Epithelial cell of esophagus (primary cell): ENCODE data around the gene PRDM16.

Experiments used
- DNase-seq: peaks from one replicate; pipeline ENCODE4 v3.0.0; 2010; ENCODE audit warnings: low read depth
- H3K4me3 ChIP-seq: 2 replicates; pipeline ENCODE4 v1.5.1; 2011; ENCODE audit warnings: mild to moderate bottlenecking, low read length, control low read depth
- TF ChIP-seq, protein P1 (sequence below): IDR thresholded peaks from 2 replicates; pipeline ENCODE4 v1.5.1; 2011; ENCODE audit warnings: low read depth, mild to moderate bottlenecking, low read length, control low read depth, inconsistent platforms; ENCODE audit not compliant: insufficient read depth; ENCODE audit errors: missing control alignments

Gene PRDM16

DNA sequence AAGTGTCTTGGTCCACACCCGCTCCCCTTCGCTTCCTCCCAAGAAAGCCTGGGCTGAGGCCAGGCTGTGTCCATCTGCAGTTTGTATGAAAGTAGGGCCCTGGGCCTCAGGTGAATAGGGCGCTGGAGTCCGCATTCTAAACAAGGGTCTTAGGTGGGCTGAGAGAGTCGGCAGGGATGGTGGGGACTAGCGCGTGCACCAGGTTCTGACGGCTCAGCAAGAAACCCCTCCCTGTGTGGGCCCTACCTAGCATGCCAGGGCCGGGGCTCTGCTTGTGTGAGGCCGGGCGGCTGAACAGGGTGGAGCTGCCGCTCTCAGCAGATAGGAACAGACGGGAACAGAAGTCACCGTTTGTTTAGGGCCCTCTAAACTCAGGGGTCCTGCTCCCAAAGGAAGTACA is 46.0 kb upstream of the PRDM16 start:
- no peak for DNase-seq
- no peak overlapping the region for H3K4me3 ChIP-seq
- TF ChIP-seq, protein P1, sequence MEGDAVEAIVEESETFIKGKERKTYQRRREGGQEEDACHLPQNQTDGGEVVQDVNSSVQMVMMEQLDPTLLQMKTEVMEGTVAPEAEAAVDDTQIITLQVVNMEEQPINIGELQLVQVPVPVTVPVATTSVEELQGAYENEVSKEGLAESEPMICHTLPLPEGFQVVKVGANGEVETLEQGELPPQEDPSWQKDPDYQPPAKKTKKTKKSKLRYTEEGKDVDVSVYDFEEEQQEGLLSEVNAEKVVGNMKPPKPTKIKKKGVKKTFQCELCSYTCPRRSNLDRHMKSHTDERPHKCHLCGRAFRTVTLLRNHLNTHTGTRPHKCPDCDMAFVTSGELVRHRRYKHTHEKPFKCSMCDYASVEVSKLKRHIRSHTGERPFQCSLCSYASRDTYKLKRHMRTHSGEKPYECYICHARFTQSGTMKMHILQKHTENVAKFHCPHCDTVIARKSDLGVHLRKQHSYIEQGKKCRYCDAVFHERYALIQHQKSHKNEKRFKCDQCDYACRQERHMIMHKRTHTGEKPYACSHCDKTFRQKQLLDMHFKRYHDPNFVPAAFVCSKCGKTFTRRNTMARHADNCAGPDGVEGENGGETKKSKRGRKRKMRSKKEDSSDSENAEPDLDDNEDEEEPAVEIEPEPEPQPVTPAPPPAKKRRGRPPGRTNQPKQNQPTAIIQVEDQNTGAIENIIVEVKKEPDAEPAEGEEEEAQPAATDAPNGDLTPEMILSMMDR, result no peak

DNA sequence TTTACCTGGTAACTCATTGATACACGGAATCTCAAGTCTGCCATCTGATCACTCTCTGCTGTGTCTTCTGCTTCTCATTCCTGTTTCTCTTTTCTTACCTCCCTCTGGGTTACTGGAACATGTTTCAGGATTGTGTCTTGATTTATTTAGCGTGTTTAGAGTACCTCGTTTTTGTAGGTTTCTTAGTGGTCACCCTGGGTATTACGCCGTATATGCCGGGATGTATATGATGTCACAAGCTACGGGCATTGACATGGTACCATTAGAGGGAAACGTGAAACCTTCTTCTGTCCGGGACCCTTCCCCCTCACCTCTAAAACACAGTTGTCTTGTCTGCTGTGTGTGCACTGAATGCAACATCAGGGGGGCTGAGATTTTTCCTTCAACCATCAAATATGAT is 45.0 kb upstream of the PRDM16 start:
- TF ChIP-seq, protein P1, result no peak
- no peak overlapping the region for H3K4me3 ChIP-seq
- no peak for DNase-seq

DNA sequence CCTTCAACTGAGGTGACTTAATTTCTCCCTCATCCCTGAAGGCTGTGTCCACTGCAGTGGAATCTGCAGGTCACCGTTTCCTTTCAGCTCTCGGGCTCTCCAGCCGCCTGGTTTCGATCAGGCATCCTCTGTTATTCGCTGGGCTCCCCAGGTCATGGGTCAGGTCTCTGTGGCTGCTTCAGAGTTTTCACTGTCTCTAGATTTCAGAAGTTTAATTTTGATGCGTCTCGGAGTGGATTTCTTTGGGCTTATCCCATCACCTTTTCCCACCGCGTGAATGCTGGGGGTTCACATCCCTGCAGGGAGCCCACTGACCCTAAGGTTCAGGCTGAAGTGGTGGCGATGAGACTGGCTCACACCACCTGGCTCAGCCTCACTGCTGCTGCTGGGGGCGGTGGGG is 44.4 kb upstream of the PRDM16 start:
- no peak for DNase-seq
- TF ChIP-seq, protein P1, result no peak
- H3K4me3 ChIP-seq, result no peak overlapping the region

DNA sequence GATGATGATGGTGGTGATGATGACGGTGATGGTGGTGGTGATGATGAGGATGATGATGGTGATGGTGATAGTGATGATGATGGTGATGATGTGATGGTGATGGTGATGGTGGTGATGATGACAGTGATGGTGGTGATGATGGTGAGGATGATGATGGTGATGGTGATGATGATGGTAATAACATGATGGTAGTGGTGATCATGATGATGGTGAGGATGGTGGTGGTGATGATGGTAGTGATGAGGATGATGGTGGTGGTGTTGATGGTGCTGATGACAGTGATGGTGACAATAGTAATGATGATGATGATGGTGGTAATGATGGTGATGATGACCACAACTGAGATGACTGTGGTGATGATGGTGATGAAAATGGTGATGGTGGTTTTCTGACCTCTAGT is 42.9 kb upstream of the PRDM16 start:
- H3K4me3 ChIP-seq, result no peak overlapping the region
- TF ChIP-seq, protein P1, result no peak
- DNase-seq, result no peak

DNA sequence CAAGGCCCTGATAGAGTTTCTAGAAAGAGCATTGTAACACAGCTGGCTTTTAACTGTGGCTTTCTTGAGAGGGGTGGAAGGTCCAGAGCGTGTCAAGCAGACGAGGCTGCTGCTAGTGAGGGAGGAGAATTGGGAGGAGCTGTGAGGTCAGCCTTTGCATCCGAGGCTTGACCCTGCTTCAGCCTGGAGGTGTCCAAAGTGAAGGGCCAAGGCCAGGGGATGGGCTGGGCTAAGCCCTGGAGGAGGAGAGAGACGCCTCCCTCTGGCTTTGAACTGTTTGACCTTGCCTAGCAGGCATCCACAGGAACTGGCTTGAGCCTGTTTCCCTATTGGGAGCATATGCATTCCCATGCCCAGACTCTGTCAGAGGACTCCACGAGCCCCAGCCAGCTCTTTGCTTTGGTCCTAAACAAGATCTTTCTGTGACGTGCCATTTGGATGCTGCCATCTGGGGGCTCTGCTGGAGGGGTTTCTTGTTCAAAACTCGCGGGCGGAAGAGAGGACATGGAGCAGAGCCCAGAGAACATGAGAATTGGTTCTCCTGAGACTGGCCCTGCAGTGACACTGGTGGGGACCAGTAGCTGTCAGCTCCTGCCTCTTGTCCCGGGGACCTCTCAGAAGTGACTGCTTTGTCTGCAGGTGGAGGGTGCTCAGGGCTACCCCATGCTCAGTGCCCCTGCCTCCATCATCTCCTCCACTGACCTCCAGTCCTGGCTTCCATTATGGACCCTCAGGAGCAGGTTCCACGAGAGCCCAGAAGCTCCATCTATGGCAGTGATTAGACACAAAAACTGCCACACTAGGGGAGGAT is 42.2 kb upstream of the PRDM16 start:
- no peak for DNase-seq
- TF ChIP-seq, protein P1, result no peak

DNA sequence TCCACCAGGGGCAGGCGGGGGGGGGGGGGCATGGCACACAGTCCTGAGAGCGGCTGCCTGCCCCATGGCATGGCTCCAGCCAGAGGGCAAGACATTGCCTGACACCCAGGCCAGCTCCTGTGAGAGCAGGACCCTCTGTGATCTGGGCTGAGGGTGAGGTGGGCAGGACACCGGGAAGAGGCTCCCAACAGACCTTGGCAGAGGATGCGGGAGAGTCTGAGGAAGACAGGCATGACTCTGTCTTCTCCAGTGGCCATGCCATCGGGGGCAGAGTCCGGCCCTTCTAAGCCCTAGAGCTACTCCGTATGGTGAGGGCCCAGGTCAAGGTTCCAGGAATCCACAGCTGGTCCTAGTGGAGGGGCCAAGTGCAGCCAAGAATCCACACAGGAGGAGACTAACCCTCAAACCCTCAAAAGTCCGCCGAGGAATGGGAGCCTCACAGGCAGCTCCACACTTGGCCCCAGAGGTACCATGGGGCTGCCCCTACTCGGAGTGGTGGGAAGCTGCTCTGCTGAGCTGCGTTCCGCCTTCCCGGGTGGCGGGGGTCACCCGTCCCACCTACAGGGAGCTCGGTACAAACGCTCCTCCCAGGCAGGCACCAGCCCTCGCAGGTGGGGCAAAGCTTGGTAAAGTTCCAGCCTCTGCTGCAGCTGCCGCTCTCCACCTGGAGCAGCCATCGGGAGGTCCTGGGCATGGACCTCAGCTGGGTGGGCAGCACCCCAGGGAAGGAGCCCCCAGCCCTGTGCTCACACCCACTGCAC is 41.2 kb upstream of the PRDM16 start:
- no peak for DNase-seq
- TF ChIP-seq, protein P1, result no peak
- H3K4me3 ChIP-seq, result no peak overlapping the region

More for the DNA sequence above, 42.2 kb upstream of the PRDM16 start:
- H3K4me3 ChIP-seq, result no peak overlapping the region
